IPS-NIHi7 (cell line): ENCODE data around the gene STK32B.
A peak's percentile ranks its signal among the peaks of the same experiment; 100 is the strongest.

Source experiments
- DNase-seq: peaks from one replicate; pipeline ENCODE4 v3.0.0; 2012; ENCODE audit warnings: mixed read lengths; ENCODE audit errors: extremely low spot score

STK32B gene

DNA sequence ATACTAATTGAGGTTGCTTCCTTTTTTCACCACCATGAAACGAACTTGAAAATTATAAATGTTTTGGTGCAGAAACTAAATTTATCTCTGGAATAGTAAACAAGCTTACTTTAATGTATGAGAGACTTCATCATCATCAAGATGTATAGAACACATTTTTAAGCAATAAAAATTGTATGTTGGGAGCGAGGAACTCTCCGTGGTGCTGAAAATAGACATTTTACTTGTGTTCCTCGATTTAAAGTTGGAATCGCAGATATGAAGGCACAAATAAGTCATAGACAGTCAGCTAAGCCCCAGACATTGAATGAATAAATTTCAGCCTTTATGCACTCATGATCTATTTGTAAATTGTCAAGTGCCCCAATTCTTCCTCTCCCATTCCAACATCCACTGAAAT is 310.7 kb downstream of the STK32B start:
- DNase-seq: no peak

DNA sequence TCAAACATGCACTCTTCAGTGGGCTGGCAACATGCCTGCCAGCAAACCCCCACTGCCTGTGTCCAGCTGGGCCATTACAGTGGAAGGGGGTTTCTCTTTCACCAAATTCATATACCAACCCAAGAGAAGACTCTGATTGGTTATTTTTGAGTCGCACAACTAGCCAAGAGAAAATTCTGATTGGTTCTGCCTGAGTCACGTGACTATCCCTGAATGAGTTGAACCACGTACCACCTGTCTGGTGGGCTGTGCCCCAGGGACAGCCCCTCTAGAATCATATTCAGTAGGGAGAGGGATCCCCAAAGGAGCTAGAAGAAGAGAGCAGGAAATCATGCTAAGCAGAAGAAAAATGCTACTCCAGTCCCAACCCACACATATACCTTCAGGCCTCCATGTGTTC is 313.1 kb downstream of the STK32B start:
- no peak for DNase-seq

- DNase-seq: peak; percentile 31
Observed at GRCh38 chr4:5365071-5366008, 314.1 kb downstream of the STK32B start.

DNA sequence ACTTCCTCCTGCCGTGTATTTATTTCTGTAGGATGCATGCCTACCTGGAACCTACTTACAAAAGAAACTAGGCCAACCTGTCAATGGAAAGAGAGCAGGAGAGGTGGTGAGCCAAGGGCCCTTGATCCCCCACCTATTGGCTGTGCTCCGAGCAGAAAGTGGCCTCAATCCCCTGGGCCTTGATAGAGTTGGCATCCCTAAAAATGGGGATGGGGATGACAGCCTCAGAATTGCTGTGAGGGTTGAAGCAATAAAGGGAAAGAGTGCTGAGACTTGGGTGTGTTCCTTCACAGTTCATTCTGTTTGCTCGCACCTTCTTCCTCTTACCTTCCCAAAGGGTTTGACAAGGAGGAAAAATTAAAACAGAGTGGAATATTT is 314.7 kb downstream of the STK32B start:
- no peak for DNase-seq

DNA sequence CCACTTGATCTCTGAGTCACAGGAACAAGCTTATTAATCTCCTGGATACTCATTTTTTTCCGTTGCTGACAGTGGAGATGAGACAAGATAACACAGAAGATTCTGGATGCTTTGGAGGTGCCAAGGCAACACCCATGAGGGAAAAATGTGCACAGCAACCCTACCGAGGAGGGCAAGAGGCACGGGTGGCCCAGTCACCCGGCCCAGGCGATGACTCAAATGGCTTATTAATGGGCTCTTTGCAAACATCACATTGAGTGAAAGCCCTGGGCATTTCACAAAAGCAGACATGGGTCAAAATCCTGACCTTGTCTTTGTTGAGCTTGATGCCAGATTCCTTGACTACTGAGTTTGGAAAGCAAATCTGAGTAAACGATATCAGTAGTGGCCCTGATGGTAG is 315.1 kb downstream of the STK32B start:
- DNase-seq: no peak

DNA sequence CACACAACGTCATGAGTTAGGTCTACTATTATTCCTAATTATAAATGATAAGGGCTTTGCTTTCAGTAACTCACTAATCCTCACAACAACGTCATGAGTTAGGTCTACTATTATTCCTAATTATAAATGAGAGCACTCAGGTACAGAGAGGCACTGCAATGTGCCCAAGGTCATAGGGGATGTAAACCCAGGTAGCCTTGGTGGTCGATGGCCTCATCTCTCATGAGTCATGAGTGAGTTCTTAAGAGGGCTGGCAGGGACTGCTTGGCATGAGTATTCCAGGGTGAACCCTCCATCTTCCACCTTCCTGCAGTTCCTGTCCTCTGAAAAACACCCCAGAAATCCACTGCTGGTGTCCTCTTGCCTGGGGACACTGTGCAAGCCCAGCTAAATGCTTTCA is 317.1 kb downstream of the STK32B start:
- DNase-seq: no peak

GRCh38 chr4:5370286-5370685 is 319.0 kb downstream of the STK32B start:
- DNase-seq: no peak

DNA sequence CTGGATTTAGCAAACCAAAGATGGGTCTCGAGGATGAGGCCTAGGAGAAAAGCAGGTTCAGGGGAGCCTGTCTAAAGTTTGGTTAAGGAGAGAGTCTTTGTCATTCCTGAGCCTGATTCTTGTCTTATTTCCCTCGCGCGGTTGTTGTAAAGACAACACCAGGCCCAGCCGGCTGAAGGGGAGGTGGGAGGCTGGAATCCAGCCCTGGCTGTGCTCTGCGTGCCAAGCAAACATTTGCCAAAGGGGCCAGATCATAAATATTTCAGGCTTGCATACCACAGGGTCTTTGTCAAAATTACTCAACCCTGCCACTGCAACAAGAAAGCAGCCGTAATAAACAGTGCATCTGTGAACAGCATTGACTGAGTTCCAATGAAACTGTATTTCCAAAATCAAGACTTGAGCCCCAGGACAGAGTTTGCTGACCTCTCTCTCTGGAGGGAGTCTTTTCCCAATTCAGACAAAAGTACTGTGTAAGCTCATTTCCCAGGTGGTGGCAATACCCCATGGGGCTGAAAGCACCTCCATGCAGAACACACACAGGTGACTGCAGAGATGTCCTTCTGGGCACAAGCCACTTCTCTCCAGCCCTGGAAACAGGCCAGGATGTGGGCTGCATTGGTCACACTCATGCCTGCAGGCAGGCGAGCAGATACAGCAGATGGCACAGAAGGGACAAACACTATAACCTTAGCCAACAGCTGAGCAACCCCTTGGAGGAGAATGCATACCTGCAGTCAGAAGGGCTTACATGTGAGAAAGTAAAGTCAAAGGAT is 320.3 kb downstream of the STK32B start:
- DNase-seq: no peak

DNA sequence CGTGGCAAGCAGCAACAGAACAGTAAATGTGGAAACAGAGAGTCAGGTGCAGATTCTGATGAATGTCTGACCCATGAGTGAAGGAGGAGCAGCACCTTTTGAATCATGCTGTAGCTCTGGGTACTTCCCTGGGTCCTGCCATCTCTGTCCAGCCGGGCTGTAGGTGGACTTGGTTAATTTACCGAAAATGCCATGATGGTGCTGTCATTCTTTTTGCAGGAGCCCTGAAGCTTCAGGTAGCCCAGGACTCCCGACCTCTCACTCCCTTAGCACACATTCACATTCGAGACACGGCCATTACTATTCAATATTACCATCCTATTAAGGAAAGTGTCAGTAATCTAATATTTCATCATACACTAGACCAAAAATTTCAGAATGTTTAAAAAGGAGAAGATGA is 320.9 kb downstream of the STK32B start:
- no peak for DNase-seq

GRCh38 chr4:5373327-5373726 is 322.0 kb downstream of the STK32B start:
- DNase-seq: no peak

- no peak for DNase-seq
Observed at GRCh38 chr4:5374592-5374991, 323.3 kb downstream of the STK32B start.

GRCh38 chr4:5374994-5375393 is 323.7 kb downstream of the STK32B start:
- DNase-seq: no peak

GRCh38 chr4:5376015-5376414 is 324.7 kb downstream of the STK32B start:
- DNase-seq: no peak

DNA sequence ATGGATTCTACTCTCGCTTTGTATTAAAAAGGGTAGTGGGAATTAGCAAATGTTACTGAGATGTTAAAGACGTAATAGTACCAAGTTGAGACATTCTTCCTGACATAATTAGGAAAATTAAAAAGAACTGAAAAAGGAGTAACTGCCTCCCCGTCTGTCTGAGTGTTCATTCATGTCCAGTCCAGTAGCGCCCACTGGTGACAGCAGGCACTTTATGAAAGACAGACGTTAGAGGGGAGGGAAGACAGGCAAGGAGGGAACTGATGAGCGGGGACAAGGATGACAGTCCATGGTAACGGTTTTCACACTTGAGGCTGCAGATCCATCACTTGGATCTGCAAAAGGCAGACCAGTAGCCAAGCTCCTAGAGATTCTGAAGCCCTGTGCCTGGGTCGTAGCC is 326.7 kb downstream of the STK32B start:
- DNase-seq: no peak

DNA sequence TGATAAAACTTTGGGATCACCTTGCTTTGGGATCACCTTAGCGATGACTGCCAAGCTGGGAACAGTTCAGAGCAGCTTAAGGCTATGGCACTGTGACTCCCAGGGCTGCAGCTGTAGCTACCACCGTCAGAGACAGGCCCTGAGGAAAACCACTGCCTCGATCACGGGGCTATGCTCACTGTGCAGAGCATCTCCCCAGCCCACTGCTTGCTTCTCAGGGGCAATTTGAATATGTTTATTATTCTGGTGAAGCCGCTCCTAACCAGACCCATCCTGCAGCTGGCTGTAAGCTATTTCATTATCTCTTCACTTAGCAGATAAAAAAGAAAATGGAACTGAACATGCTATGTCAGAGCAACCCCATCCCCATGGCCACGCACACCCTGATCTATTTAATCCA is 328.6 kb downstream of the STK32B start:
- no peak for DNase-seq

DNA sequence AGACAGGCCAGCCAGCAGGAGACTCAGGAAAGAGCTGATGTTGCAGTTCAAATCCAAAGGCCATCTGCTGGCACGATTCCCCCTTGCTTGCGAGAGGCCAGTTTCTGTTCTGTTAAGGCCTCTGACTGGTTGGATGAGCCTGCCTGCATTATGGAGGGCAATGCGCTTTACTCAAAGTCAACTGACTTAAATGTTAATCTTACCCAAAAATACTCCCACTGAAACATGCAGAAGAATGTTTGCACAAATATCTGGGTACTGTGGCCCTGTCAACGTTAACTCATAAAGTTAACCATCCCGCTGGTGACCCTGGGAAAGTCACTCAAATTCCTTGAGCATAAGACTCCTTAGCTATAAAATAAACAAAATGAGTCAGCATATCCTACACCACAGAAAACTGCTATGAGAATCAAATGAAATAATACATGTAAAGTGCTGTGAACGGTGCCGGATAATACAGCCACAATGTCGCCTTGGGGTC is 330.7 kb downstream of the STK32B start:
- DNase-seq: no peak

GRCh38 chr4:5383191-5383980 is 332.1 kb downstream of the STK32B start:
- no peak for DNase-seq

GRCh38 chr4:5385741-5386311 is 334.5 kb downstream of the STK32B start:
- no peak for DNase-seq

DNA sequence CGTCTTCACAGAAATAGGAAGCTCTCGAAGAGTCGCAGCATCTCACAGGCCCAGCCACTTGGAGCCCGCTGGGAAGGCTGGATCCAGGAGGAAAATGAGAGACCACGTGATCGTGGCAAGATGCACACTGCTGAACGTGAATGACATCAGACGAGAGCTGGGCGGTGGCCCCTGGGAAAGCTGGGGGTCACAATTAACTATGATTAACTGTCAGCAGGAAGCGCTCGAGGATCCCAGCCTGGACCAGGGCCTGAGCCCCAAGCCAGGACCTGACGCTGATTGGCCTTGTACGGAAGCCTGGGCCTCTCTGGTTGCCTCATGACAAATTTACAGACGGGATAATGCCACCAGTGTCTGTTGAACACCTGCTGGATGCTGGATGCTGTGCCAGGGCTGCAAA is 335.6 kb downstream of the STK32B start:
- DNase-seq: no peak

GRCh38 chr4:5387457-5387856 is 336.2 kb downstream of the STK32B start:
- no peak for DNase-seq

DNA sequence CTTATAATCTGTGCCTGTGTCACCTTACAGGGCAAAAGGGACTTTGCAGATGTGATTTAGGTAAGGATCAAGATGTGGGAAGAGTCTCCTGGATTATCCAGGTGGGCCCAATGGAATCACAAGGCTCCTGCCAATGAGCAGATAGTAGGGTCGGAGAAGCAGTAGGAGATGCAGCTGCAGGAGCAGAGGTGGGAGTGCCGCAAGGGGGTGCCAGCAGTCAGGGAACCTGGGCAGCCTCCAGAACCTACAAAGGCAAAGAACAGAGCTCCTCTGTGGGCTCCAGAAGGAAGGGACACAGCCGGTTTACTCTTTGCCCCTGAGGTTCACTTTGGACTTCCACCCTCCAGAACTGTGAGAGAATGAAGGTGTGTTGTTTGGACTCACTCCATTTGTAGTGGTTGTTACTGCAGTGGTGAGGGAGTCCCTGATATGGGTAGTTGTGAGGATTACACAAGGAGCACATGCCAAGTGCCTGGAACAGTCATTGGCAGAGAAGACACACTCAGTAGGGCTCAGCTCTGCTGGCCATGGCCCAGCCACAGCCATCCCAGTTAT is 338.6 kb downstream of the STK32B start:
- DNase-seq: no peak
